ENCODE data around the gene G6PC1.
"Not testable (repeated sequence)": the region's sequence is repeated elsewhere in the genome, so short reads cannot be mapped to it uniquely, and the experiment has no call there.

G6PC1 gene

GRCh38 chr17:42873932-42874695, 26.5 kb upstream of the G6PC1 start:
- not testable (repeated sequence) for DNase-seq (ENCODE audit: low spot score)

GRCh38 chr17:42877037-42877436, 23.6 kb upstream of the G6PC1 start:
- no peak for DNase-seq (ENCODE audit: low spot score)

- no peak for DNase-seq (ENCODE audit: low spot score)
These were observed 22.3 kb upstream of the G6PC1 start for GRCh38 chr17:42878123-42878880.

- DNase-seq (ENCODE audit: low spot score) = no peak
These were observed 21.5 kb upstream of the G6PC1 start for GRCh38 chr17:42878924-42879595.

GRCh38 chr17:42879596-42879985, 21.0 kb upstream of the G6PC1 start:
- DNase-seq (ENCODE audit: low spot score) = peak; percentile 62

GRCh38 chr17:42880776-42881310, 19.8 kb upstream of the G6PC1 start:
- DNase-seq (ENCODE audit: low spot score) = no peak

- not testable (repeated sequence) for DNase-seq (ENCODE audit: low spot score)
These were observed 18.9 kb upstream of the G6PC1 start for GRCh38 chr17:42881706-42882105.

- DNase-seq (ENCODE audit: low spot score) = no peak
These were observed 18.4 kb upstream of the G6PC1 start for GRCh38 chr17:42882166-42882565.

GRCh38 chr17:42883802-42884558, 16.6 kb upstream of the G6PC1 start:
- DNase-seq (ENCODE audit: low spot score) = no peak

- DNase-seq (ENCODE audit: low spot score) = not testable (repeated sequence)
These were observed 14.8 kb upstream of the G6PC1 start for GRCh38 chr17:42885806-42886205.

GRCh38 chr17:42886283-42887176, 14.1 kb upstream of the G6PC1 start:
- DNase-seq (ENCODE audit: low spot score) = no peak

GRCh38 chr17:42889809-42890208, 10.8 kb upstream of the G6PC1 start:
- no peak for DNase-seq (ENCODE audit: low spot score)

GRCh38 chr17:42891539-42892152, 9.0 kb upstream of the G6PC1 start:
- DNase-seq (ENCODE audit: low spot score) = peak; percentile 68

- DNase-seq (ENCODE audit: low spot score) = no peak
These were observed 7.2 kb upstream of the G6PC1 start for GRCh38 chr17:42893359-42893758.

GRCh38 chr17:42894283-42895184, 6.1 kb upstream of the G6PC1 start:
- no peak for DNase-seq (ENCODE audit: low spot score)

GRCh38 chr17:42895185-42895555, 5.4 kb upstream of the G6PC1 start:
- peak; percentile 93 for DNase-seq (ENCODE audit: low spot score)

- no peak for DNase-seq (ENCODE audit: low spot score)
These were observed 2.3 kb upstream of the G6PC1 start for GRCh38 chr17:42898147-42898811.

- not testable (repeated sequence) for DNase-seq (ENCODE audit: low spot score)
These were observed 618 bp upstream of the G6PC1 start for GRCh38 chr17:42899981-42900380.
